Superior temporal gyrus (tissue), 1 donor: ENCODE results near the gene ENKUR.
"Not testable (repeated sequence)": the region's sequence is repeated elsewhere in the genome, so short reads cannot be mapped to it uniquely, and the experiment has no call there.

Experiments used
- DNase-seq: peaks from one replicate; pipeline ENCODE4 v3.0.0-alpha.2; 2016; ENCODE audit errors: extremely low spot score

ENKUR gene

DNA sequence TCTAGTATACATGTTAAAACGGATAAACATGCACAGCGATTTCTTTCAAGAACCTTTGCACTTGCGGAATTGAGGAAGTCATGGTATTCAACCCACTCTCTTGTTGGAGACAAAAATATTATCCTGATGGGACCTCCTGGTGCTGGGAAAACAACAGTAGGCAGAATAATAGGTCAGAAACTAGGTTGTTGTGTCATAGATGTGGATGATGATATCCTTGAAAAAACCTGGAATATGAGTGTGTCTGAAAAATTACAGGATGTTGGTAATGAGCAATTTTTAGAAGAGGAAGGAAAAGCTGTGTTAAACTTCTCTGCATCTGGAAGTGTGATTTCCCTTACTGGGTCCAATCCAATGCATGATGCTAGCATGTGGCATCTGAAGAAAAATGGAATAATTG is 7.3 kb upstream of the ENKUR start:
- DNase-seq = no peak

DNA sequence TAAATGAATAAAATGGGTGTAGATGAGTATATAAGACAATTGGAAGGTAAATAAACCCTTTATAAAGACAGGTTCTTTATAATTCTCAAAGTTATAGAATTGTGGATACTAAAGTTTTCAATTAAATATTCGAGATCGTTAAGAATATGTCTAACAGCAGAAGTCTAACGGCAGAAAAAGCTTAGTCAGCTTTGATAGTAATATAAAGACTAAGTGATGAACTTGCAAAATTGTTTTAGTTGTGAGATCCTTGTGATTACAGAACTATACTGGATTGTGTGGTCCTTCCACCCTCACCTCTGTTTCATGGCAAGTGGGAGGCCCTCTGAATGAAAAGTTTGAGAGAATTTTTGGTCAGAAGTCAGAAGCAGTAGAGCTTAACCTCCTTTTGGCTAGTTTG is 2.7 kb upstream of the ENKUR start:
- DNase-seq = no peak

DNA sequence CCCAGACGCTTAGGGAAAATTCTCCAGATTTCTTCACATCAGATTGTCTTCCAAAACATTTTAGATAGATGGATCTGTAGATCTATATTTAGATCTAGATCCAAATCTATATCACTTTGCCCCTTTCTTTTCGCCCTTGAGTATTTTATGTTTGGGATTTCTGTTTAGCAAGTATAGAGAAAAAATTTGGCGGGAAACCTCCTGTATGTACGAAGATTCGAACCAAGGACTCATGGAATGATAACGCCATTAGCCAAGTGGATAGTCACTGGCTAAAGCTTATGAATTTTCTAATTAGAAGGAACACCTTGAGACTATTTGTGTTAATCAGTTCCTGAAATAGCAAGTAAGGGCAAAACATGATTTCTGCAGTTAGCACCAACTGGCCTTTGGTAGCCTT is 1.7 kb upstream of the ENKUR start:
- DNase-seq = no peak

DNA sequence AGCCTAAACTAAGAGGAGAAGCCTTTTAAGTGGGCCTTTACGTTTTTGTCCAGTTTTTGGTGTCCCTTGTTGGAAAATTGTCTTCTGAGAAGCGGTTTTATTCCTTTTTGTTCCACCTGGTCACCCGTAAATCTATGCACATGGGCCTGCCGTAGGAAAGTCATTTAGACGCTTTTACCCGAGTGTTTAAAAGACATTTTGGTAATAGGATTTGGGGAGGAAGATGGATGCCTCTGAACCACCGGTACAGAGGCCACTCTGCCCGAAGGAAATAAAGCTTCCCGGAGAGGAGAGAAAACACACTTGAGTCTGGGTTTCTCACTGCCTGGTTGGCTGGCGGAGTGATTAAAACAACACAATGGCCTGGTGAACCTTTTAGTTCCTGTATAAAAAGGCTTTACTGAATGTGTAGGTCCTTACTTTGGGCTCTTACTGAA is 1.2 kb upstream of the ENKUR start:
- DNase-seq = peak; percentile 87

DNA sequence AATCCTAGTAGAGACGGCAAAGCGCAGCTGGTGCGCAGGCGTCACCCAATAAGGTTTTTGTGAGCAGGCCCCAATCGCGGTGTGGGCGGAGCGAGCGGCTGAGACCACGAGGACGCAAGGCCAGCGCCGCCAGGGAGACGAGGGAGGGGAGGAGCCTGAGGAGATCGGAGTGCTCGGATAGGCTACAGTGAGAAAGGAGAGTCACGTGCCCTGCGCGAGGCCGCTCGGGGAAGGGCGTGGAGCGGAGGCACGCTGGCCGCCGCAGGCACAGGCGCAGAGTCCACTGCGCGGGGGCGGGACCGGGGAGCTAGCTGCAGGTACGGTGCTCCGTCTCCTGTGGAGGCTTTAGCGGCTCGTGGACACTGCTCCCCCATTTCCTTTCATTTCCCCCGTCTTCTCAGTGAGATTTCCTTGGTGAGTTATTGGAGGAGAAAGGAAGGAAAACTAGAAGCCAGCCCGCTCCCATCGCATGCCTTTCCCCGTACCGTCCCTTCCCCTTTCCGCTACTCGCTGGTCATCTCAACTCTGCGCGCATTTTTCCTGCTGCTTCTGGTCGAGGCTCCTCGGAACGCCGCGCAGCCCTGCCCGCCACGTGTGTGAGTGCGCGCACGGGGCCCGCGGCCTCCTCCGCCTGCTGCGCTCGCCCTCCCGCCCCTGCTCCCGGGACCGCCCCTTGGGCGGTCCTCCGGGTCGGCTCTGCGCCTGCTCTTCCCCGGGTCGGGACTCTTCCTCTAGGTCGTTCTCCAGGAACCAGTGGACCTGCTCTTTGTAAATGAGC is 607 bp upstream of the ENKUR start, which contains the start of gene THNSL1:
Gene THNSL1, plus strand, starts transcription at position 237 of the 778 bp plus-strand sequence. CDS start 6,612 bp downstream, outside the sequence.
- peak; percentile 99 for DNase-seq

GRCh38 chr10:25014579-25014978 is 1.4 kb downstream of the ENKUR start:
- DNase-seq = no peak

- DNase-seq = not testable (repeated sequence)
Observed at GRCh38 chr10:25011591-25011990, 4.4 kb downstream of the ENKUR start.

DNA sequence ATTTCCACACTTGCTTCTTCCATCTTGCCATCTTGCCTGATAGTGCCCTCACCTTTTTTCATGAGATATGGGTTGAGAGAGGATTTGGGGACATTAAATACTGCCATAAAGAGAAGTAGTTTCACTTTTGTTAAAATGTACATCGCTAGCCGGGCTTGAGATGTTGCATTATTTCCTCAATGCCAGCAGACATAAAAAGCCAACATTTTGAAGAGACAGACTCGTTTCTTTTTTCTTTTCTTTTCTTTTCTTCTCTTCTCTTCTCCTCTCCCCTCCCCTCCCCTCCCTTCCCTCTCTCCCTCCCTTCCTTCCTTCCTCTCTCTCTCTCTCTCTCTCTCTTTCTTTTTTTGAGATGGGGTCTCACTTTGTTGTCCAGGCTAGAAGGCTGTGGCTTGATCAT is 17.9 kb downstream of the ENKUR start:
- no peak for DNase-seq

- DNase-seq = no peak
Observed at GRCh38 chr10:24995072-24995471, 20.9 kb downstream of the ENKUR start.

DNA sequence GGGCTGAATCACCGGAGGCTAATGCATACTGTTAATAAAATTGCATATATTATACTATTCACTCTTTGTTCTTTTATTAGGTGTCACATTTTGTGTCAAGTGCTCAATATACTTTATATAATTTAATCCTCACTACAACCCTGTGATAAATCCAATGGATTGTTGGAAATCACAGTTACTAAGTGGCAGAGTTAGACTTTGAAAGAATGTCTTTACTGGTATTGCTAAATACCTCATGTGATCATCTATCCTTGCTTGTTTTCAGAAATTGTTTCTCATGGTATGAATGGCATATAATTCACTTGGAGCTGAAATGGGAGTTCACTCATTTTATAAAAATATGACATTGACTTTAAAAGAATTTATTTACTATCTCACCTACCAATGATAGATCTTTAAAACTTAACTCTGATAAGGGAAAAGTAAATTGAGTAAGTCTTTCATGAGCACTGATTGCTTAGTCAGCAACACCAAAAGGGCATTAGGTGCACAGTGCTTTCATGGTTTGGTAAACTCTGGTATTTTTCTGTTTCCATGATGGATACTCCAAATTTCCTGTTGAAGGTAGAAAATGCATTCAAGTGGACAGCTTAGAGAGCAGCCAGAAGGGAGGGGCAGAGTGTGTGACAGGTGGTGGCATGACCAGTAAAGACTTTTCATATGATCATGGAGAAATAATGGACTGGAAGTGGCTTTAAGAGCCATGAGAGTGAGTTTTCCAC is 22.6 kb downstream of the ENKUR start:
- no peak for DNase-seq

DNA sequence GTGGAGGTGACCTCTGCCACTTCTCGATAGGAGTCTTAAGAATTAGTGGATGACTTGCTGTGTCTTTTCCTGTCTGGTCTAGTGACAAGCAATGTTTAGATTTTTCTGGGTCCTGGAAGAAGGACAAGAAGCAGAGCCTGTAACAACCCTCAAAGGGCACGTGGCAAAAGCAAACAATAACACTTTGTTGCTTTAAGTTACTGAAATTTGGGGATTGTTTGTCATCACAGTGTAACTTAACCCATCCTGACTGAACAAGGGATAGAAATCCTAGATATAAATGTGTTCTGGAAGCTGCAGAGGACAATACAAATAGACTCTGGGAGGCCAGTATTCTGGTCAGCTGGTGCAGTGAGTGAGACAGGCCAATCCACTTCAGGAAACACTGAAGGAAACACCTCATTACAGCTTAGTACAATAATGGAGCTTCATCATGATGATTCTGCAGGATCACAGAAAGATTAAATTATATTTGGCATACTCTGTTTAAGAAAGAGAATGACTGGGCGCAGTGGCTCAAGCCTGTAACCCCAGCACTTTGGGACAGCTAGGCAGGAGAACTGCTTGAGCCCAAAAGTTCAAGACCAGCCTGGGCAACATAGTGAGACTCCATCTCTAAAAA is 23.3 kb downstream of the ENKUR start:
- DNase-seq = no peak

DNA sequence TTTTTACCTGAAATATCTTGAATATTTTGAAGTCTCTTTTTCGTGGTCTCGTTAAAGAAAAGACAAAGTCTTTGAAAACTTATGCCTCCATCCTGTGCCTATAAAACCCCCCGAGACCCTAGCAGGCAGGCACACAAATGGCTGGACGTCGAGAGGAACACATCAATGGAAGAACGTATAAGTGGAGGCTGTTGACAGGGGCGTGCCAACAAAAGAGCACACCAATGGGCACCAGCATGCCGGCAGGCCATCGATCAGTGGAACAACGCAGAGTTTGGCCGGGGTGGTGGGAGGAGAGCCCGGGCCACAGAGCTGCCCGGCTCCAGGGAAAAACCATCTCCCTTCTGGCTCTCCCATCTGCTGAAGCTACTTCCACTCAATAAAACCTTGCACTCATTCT is 24.7 kb downstream of the ENKUR start:
- no peak for DNase-seq

DNA sequence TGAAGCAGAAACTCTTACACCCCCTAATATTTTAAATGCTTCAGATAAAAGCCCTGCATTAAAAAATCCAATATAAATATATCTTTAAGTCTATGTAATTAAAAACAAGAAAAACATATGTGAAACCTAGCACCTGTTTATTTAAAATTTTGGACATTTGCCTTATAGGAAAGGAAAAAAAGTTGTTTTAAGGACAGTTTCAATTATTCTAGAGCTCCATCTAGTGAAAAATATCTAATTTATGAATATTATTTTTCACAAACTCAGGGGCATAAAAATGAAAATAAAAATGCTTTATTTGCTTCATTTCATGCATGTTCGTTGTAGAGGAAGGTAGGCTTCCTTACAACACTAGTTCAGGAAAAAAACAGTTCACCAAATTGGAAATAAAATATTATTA is 26.1 kb downstream of the ENKUR start:
- no peak for DNase-seq

GRCh38 chr10:24988831-24989640 is 26.9 kb downstream of the ENKUR start:
- DNase-seq = peak; percentile 54

- DNase-seq = no peak
Observed at GRCh38 chr10:24984906-24985305, 31.1 kb downstream of the ENKUR start.

GRCh38 chr10:24983946-24984345 is 32.0 kb downstream of the ENKUR start:
- no peak for DNase-seq

DNA sequence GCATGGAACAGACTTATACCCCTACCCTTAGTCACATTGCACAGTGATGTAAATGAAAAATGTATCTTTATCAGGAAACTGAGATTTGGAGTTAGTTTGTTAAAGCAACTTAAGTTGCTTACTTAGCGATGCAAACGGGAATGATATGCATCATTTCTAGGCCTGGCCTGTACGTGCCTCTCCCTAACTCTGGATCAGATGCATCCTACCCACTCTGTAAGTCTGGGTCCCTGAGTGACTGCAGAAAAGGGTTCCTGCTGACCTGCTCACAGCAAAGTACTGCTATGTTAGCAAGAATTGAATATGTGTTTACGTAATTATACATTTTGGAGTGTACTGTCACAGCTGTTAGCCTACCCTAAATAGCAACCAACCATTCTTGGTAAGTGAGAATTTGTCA is 32.8 kb downstream of the ENKUR start:
- no peak for DNase-seq

GRCh38 chr10:24982319-24983112 is 33.4 kb downstream of the ENKUR start:
- no peak for DNase-seq

DNA sequence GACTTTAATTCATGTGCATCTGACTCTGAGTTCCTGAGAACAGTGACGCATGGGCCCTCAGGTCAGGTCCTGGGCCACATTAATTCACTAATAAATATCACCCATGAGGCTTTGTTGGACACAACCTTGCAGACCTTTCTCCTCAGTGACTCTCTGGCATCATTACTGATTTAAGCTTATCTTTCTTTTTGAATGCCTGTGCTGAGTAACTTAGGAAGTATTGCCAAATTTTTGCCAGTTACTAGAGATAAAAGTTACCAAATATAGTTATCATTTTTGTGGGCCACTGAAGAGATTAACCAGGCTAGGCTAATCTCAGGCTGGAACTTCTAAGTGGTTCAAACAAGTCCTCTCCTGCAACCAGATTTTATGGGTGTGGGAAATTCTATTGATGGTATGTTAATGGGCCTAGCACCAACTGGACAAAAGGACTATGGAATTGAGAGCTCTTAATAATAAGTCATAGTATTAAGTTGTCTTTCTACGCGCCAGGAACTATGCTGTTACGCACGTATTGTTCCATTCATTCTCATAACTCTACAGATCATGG is 34.7 kb downstream of the ENKUR start:
- DNase-seq = no peak

DNA sequence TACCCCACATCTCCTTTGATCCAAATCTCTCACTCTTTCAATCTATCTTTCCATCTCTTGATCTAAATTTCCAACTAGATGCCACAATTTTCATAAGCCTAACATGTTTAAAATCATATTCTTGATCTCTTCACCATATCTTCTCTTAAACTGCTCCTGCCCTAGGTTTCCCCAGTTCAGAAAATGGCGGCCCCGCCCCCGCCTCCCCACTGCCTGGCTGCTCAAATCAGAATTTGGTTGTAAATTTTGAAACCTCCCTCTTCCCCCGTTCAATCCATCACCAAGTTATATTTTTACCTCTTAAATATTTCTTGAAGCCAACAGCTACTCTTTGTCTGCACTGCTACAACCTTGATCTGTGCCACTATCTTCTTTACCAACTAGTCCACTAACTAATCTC is 36.3 kb downstream of the ENKUR start:
- DNase-seq = no peak

DNA sequence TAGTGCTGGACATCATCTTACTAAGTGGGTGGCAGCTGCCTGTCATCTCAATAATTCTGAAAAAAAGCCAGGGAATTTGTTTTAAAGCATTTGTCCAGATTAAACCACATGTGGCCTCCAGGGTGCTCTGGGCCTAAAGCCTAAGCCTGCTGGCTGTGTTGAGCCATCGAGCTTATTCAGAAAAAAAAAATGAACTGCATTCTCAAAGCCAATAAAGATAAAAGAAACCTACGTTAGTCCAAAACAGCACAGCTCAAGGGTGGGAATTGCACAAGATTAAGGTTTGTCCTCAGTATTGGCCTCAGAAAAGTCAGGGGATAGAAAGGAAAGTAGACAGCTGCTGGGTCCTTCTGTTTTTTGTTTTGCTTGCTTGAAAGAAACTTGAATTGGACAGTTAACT is 41.0 kb downstream of the ENKUR start:
- DNase-seq = no peak
